Ascending aorta (tissue), 2 donors: ENCODE measurements around the gene ABCG2. TPM values are rescaled to one million over a fixed set of nuclear protein-coding genes. Genes with fewer than 3 reads are reported as not detected.
A peak's percentile ranks its signal among the peaks of the same experiment; 100 is the strongest.

ENCODE experiments used
- DNase-seq, 2 donors: peaks; one replicate each; pipeline ENCODE4 v3.0.0-alpha.2; 2019; ENCODE audit warnings: low spot score in 2 of 2
- H3K27ac ChIP-seq, 2 donors: fragments of 200-600 bp; sonication (generic); one replicate each; pipeline ENCODE4 v1.5.1; 2016 to 2017; ENCODE audit warnings: mild to moderate bottlenecking in 1 of 2
- H3K27me3 ChIP-seq: fragments of 200-600 bp; sonication (generic); one replicate; pipeline ENCODE4 v1.5.1; 2017
- H3K36me3 ChIP-seq, 2 donors: fragments of 200-600 bp; sonication (generic); one replicate each; pipeline ENCODE4 v1.5.1; 2016
- H3K4me1 ChIP-seq, 2 donors: fragments of 200-600 bp; sonication (generic); one replicate each; pipeline ENCODE4 v1.5.1; 2016 to 2017; ENCODE audit warnings: mild to moderate bottlenecking in 1 of 2
- H3K4me3 ChIP-seq, 2 donors: fragments of 200-600 bp; sonication (generic); one replicate each; pipeline ENCODE4 v1.5.1; 2016 to 2017; ENCODE audit warnings: mild to moderate bottlenecking in 1 of 2
- H3K9me3 ChIP-seq, 2 donors: fragments of 200-600 bp; sonication (generic); one replicate each; pipeline ENCODE4 v1.5.1; 2016
- CTCF ChIP-seq, 3 experiments: fragments of 200-600 bp in 2 of 3; fragments of 450-650 bp in 1 of 3; sonication (generic) in 2 of 3; IDR thresholded peaks; one replicate each; pipeline ENCODE4 v1.5.1; 2016 to 2019; ENCODE audit warnings: antibody characterized with exemption in 3 of 3, mild to moderate bottlenecking in 1 of 3, moderate library complexity in 1 of 3
- intact Hi-C: fragments of 100-400 bp; cut with DNase I; formaldehyde crosslinking; loops from one replicate; pipeline ENCODE4 v1.15.1; 2023
- total RNA-seq: library from RNA; depleted of rRNA; stranded (reverse); fragments of >200 nt; gene quantifications from one replicate; pipeline ENCODE4 v1.1.0, GENCODE V29; 2016

Gene ABCG2
- total RNA-seq, 1 donor from 2014 or later = 6.1 TPM

DNA sequence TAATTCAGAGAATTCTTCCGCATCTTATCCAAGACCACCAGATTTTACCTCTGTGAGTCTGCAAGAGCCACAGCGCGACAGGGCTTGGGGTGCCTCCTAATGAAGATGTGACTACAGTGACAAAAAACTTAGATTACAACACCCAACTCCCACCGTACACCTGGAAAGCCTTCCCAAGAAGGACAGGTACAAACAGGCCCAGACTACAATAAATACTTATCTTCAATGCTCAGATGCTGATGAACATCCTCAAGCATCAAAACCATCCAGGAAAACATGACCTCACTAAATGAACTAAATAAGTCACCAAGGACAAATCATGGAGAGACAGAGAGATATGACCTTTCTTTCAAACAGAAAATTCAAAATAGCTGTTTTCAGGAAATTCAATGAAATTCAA lies 20.8 kb upstream of the ABCG2 start:
- intact Hi-C loops = no loop called here
- TF ChIP-seq CTCF (IDR thresholded peaks at IDR 0.05) = no peak
- no peak overlapping the region for H3K4me3 ChIP-seq

DNA sequence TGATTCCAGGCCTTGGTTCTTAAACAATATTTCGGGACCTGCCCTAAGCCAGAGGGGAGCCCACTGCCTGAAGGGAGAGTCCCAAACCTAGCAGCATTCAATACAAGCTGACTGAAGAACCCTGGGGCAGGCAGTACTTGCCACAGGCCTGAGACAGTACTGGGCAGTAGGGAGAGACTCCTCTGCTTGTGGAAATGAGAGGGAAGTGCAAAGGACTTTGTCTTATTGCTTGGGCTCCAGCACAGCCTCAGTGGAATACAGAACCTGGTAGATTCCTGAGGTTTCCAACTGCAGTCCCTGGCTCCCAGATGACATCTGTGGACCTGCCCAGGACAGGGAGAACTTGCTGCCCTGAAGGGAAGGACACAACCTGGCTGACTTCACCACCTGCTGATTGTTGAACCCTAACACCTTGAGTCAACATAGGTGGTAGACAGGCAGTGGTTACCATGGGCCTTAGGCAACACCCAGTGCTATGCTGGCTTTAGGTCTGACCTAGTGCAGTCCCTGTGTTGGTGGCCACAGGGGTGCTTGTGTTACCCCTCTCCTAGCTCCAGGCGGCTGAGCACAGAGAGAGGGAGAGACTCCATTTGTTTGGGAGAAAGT lies 20.3 kb upstream of the ABCG2 start:
- no peak for TF ChIP-seq CTCF (IDR thresholded peaks at IDR 0.05)
- H3K4me1 ChIP-seq = no peaks in the 10 kb centered on the region
- intact Hi-C loops = no loop called here
- H3K27me3 ChIP-seq = no peaks in the 10 kb centered on the region
- no peak for DNase-seq
- H3K4me3 ChIP-seq = no peak overlapping the region
- no peaks in the 10 kb centered on the region for H3K36me3 ChIP-seq
- no peaks in the 10 kb centered on the region for H3K9me3 ChIP-seq
- H3K27ac ChIP-seq = no peak overlapping the region

More for the DNA sequence above, 20.8 kb upstream of the ABCG2 start:
- H3K27ac ChIP-seq = no peak overlapping the region
- H3K9me3 ChIP-seq = no peaks in the 10 kb centered on the region
- no peak for DNase-seq
- no peaks in the 10 kb centered on the region for H3K36me3 ChIP-seq
- no peaks in the 10 kb centered on the region for H3K27me3 ChIP-seq
- no peaks in the 10 kb centered on the region for H3K4me1 ChIP-seq

GRCh38 chr4:88177983-88178625 lies 19.7 kb upstream of the ABCG2 start:
- H3K27ac ChIP-seq = no peak overlapping the region
- no peaks in the 10 kb centered on the region for H3K27me3 ChIP-seq
- no peaks in the 10 kb centered on the region for H3K36me3 ChIP-seq
- no peak for TF ChIP-seq CTCF (IDR thresholded peaks at IDR 0.05)
- H3K9me3 ChIP-seq = no peaks in the 10 kb centered on the region
- DNase-seq = peak in 1 of 2 donors; percentile 66
- no peak overlapping the region for H3K4me3 ChIP-seq
- intact Hi-C loops = no loop called here
- H3K4me1 ChIP-seq = no peaks in the 10 kb centered on the region

- Histone ChIP-seq H3K27ac (no peak overlapping the region), H3K27me3 (no peaks in the 10 kb centered on the region), H3K9me3 (no peaks in the 10 kb centered on the region), H3K36me3 (no peaks in the 10 kb centered on the region), H3K4me3 (no peak overlapping the region), H3K4me1 (no peaks in the 10 kb centered on the region)
- intact Hi-C loops = no loop called here
- no peak for TF ChIP-seq CTCF (IDR thresholded peaks at IDR 0.05)
- DNase-seq = no peak
Measured at GRCh38 chr4:88172987-88173386, 14.5 kb upstream of the ABCG2 start.

- no peak for DNase-seq
- H3K27ac ChIP-seq = no peak overlapping the region
- intact Hi-C loops = no loop called here
- no peak overlapping the region for H3K4me3 ChIP-seq
- H3K4me1 ChIP-seq = no peaks in the 10 kb centered on the region
- no peaks in the 10 kb centered on the region for H3K9me3 ChIP-seq
- no peaks in the 10 kb centered on the region for H3K27me3 ChIP-seq
- TF ChIP-seq CTCF (IDR thresholded peaks at IDR 0.05) = no peak
- H3K36me3 ChIP-seq = no peaks in the 10 kb centered on the region
Measured at GRCh38 chr4:88171206-88171605, 12.8 kb upstream of the ABCG2 start.
